Esophagus (tissue), 2 donors: ENCODE data around the gene ZNF618. TPM values are rescaled to one million over a fixed set of nuclear protein-coding genes. Genes with fewer than 3 reads are reported as not detected.

Experiments used
- H3K27ac ChIP-seq, 2 donors: one replicate each; pipeline ENCODE4 v1.5.1; 2013; ENCODE audit warnings: low read depth in 2 of 2, mild to moderate bottlenecking in 2 of 2, inconsistent platforms in 1 of 2, low read length in 1 of 2, moderate library complexity in 1 of 2
- H3K27me3 ChIP-seq, 2 donors: one replicate each; pipeline ENCODE4 v1.6.1; 2013; ENCODE audit warnings: low read length in 2 of 2, control low read depth in 1 of 2, mild to moderate bottlenecking in 1 of 2; ENCODE audit not compliant: insufficient read depth in 2 of 2, control insufficient read depth in 1 of 2
- H3K36me3 ChIP-seq, 2 donors: one replicate each; pipeline ENCODE4 v1.6.1; 2013; ENCODE audit warnings: low read length in 1 of 2; ENCODE audit not compliant: control insufficient read depth in 2 of 2, insufficient read depth in 2 of 2
- H3K4me1 ChIP-seq, 2 donors: one replicate each; pipeline ENCODE4 v1.6.1; 2013; ENCODE audit warnings: low read length in 1 of 2; ENCODE audit not compliant: control insufficient read depth in 2 of 2, insufficient read depth in 2 of 2
- H3K4me3 ChIP-seq, 2 donors: one replicate each; pipeline ENCODE4 v1.5.1; 2013; ENCODE audit warnings: low read length in 2 of 2, mild to moderate bottlenecking in 2 of 2, low read depth in 1 of 2, moderate library complexity in 1 of 2
- H3K9me3 ChIP-seq, 2 donors: one replicate each; pipeline ENCODE4 v1.6.1; 2013; ENCODE audit warnings: mild to moderate bottlenecking in 2 of 2, low read depth in 1 of 2, low read length in 1 of 2, moderate library complexity in 1 of 2; ENCODE audit not compliant: control insufficient read depth in 2 of 2, insufficient read depth in 1 of 2
- WGBS, 2 donors: extraction: QIAGEN DNeasy Blood & Tissue Kit; methylation state at CpG; one replicate each; pipeline ENCODE4 v1.1.7; 2013; 5-methylcytosine and 5-hydroxymethylcytosine counted together
- polyA plus RNA-seq, 2 donors: library from polyadenylated mRNA; stranded (reverse); fragments of 200-250 nt; gene quantifications; one replicate each; pipeline ENCODE4 v1.2.3, GENCODE V29; 2013
- donor health status: healthy with polysubstance abuse.
- donor health status: Bipolar disorder and iron deficiency.

The ZNF618 gene
- polyA plus RNA-seq, 2 donors, result 0.56 to 1.0 TPM

DNA sequence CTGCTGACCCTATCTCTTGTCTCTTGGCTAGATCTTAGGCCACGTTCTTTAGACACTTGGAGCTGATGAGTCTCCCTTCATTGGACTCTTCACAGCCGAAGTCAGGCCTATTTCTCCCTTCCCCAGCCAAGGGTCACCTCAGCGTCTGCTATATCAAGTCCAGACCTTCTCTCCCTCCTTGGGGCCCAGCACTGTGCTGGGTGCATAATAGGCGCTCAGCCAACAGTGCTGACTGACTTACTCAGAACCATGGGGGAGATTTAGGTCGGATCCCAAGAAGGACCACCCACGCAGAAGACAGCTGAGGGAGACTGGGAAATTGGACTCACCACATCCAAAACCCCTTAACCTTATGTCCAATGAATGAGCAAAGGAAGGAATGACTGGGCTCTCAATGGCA, 207.6 kb downstream of the ZNF618 start:
- Histone ChIP-seq H3K4me1 (no peaks in the 10 kb centered on the region), H3K27ac (no peak overlapping the region), H3K36me3 (no peaks in the 10 kb centered on the region), H3K27me3 (no peaks in the 10 kb centered on the region), H3K9me3 (no peaks in the 10 kb centered on the region), H3K4me3 (no peak overlapping the region)
- WGBS, 2 donors, result 84 to 90% methylated on average over 6 of the region's 6 CpGs

DNA sequence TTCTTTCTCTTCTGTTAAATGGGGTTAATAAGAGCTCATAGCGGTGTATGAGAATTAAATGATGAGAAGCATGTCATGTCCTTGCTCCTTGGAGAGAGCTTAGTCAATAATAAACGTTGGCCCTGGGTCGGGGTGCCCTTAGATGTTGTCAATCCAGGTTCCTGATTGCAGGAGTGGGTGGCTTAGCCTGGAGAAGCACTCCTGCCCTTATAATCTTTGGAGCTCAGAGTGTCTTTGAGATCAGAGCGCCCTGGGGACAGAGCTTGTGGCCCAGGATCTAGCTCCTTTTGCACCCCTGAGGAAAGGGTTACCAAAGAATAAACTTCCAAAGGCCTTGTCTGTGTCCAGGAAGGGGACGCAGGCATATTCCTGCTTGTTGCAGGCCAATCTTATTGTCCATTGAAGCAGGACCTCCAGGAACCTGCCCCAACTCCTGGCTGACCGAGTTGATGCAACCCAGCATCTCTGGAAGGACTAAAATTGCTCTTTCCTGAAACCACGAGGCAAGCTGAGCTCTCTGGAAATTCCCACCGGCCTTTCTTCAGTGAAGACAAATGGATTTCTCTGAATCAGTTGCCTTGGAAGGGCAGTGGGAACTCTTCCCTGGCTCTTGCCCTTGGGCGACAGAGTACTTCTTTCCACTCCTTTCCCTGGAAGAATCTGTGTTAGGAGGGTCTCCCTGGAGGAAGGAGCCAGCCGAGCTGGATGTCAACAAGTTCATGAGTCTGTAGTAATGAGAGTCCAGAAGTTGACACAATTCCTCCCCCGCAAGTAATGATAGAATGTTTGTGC, 208.4 kb downstream of the ZNF618 start:
- no peaks in the 10 kb centered on the region for H3K36me3 ChIP-seq
- H3K27ac ChIP-seq, result no peak overlapping the region
- H3K27me3 ChIP-seq, result no peaks in the 10 kb centered on the region
- 73 to 81% methylated on average over 11 of the region's 11 CpGs for WGBS, 2 donors
- no peaks in the 10 kb centered on the region for H3K4me1 ChIP-seq
- no peak overlapping the region for H3K4me3 ChIP-seq
- H3K9me3 ChIP-seq, result no peaks in the 10 kb centered on the region

DNA sequence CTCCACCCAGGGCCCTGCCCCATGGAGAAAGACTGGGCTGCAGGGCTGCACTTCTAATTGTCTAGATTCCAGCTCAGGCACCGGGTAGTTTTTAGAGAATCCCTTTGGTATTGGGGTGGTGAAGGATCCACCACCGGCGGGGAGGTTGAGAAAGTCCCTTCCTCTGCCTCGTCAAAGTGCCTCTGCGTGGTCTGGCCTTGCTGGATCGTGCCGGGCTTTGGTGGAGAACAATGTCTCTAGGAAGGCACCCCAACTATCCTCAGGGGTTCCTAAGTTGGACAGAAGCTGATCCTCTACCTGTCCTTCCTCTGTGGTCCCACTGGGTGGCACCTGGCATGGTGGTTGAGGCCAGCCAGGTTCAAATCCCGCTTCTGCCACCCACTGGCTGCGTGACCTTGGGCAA, 209.3 kb downstream of the ZNF618 start:
- Histone ChIP-seq H3K27ac (no peak overlapping the region), H3K27me3 (no peaks in the 10 kb centered on the region), H3K9me3 (no peaks in the 10 kb centered on the region), H3K36me3 (no peaks in the 10 kb centered on the region), H3K4me3 (no peak overlapping the region), H3K4me1 (no peaks in the 10 kb centered on the region)
- 93 to 95% methylated on average over 9 of the region's 9 CpGs for WGBS, 2 donors

DNA sequence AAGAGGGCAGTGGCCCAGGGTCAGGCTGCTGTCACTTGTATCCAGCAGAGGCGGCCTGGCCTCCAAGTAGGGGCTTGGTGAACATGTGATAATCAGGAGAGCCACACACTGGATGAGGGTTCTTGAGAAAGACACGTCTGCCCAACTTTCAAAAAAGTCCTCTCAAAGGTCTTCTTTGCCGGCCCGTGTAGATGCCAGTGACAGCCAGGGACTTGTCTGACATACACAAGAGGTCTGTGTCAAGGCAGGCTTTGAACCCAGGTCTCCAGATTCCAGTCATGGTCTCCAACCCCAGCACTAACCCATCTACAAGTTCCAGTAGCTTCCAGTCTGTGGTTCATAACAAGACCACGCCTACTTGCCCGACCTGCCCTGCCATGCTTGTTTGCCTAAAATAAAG, 209.9 kb downstream of the ZNF618 start:
- Histone ChIP-seq H3K4me1 (no peaks in the 10 kb centered on the region), H3K4me3 (no peak overlapping the region), H3K9me3 (no peaks in the 10 kb centered on the region), H3K27ac (no peak overlapping the region), H3K36me3 (no peaks in the 10 kb centered on the region), H3K27me3 (no peaks in the 10 kb centered on the region)
- WGBS, 2 donors, result 86 to 89% methylated on average over 6 of the region's 6 CpGs

DNA sequence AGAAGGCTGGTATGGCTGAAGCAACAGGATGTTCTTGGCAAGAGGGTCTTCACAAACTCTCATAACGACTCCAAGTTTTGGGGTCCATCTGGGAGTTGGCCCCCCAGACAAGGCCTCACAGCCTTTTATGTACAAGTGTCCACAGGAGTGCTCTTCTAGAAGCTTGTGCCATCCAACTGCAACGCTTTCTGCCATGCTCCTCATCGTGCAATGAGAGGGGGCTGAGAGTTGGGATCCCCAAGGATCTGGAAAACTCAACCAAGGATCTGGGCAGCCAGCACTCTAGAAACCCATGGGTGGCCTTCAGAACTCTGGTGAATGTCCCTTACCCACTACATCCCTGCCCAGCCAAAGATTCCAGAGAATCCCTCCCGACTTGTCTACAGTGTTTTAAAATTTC, 210.5 kb downstream of the ZNF618 start:
- Histone ChIP-seq H3K9me3 (no peaks in the 10 kb centered on the region), H3K4me1 (no peaks in the 10 kb centered on the region), H3K4me3 (no peak overlapping the region), H3K36me3 (no peaks in the 10 kb centered on the region), H3K27me3 (no peaks in the 10 kb centered on the region), H3K27ac (no peak overlapping the region)
- WGBS, 2 donors, result 89 to 92% methylated on average over 4 of the region's 4 CpGs

DNA sequence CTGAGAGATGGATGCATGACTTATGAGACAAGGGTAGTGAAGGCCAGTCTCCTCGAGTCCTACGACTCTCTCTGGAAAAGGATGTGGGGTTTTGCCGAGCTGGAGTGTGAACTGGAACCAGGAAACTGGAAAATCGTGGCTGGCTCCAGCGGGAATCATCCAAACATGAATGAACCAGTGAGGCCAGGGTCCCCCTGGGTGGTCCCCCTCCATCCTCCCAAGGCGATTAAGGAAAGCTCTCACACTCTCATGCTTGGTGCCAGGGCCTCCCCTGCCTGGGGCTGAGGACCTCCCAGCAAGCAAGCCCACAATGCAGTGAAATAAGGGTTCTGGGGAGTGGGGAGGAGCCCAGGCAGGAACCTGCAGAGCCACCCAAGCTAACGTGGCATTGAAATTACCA, 211.6 kb downstream of the ZNF618 start:
- Histone ChIP-seq H3K4me1 (no peaks in the 10 kb centered on the region), H3K4me3 (no peak overlapping the region), H3K9me3 (no peaks in the 10 kb centered on the region), H3K36me3 (no peaks in the 10 kb centered on the region), H3K27ac (no peak overlapping the region), H3K27me3 (no peaks in the 10 kb centered on the region)
- WGBS, 2 donors, result 66 to 73% methylated on average over 7 of the region's 7 CpGs

DNA sequence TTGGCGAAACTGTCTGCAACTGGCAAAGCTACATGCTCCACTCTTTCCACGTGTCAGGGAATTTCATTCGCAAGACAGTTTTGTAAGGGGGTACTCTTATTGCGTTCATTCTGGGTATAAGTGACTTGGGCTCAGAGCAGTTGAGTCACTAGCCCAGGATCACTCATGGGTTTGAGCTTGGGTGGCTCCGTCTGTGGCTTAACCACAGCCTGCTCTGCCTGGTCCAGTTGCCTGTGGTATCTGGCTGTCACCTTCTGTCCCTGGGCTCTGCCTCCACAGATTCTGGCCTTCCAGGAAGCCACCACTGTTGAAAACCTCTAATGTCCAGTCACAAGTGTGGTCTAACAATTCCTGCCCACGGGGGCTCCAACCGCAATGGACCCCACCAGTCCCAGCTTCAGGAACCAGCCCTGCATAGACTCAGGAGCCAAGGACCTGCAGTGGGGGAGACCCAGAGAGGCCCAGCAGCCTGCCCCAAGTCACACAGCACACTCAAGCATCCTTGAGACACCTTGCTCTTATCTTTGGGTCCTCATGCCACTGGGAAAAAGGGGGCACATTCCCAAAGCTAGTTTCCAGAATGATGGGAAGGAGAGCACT, 212.6 kb downstream of the ZNF618 start:
- no peaks in the 10 kb centered on the region for H3K36me3 ChIP-seq
- 89 to 94% methylated on average over 7 of the region's 7 CpGs for WGBS, 2 donors
- no peak overlapping the region for H3K4me3 ChIP-seq
- no peaks in the 10 kb centered on the region for H3K4me1 ChIP-seq
- no peak overlapping the region for H3K27ac ChIP-seq
- H3K9me3 ChIP-seq, result no peaks in the 10 kb centered on the region
- H3K27me3 ChIP-seq, result no peaks in the 10 kb centered on the region

DNA sequence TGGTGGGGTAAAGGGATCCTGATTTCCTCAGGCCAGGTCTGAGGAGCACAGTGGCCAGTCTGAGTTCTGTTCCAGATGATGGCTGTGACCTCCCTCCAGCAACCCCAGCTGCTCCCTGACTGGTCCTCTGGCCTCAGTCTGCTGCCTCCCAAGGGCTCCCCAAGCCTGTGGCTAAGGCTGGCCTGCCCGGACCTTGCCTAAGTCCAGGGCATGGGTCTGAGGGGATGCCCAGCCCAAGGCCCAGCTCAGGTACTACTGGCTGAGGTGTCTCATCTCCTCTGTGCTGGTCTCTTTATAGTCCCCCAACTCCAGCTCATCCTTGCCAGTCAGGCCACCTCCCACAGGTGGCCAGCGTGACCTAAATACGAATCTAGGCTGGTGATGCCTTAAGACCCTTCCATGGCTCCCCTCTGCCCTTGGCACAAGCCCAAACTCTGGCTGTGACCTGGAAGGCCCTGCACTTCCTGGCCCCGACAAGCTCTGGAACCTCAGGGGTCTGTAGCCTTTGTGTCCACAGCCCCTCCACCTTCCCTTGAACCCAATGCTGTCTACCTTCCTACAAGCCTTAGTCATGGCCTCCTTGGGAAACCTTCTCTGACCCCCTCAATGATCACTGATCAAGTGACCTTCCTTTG, 213.2 kb downstream of the ZNF618 start:
- 88 to 95% methylated on average over 4 of the region's 4 CpGs for WGBS, 2 donors

DNA sequence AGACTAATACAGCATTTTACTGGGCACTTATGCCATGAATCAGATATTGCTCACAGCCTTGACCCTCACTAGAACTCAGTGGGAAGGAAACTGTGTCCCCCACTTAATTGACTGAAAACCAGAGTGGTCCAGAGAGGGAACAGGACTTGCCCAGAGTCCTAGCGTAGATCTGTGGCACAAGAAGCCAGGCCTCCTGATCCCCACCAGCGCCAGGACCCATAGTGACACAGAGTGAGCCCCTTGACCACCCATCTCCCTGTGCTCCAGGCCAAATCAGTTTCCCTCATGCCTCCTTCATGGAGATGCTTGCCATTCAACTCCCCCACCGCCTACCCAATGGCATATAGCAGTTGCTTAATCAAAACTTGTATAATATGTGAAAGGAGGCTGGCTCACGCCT, 214.7 kb downstream of the ZNF618 start:
- Histone ChIP-seq H3K9me3 (no peaks in the 10 kb centered on the region), H3K4me3 (no peak overlapping the region), H3K27me3 (no peaks in the 10 kb centered on the region), H3K36me3 (no peaks in the 10 kb centered on the region), H3K4me1 (no peaks in the 10 kb centered on the region), H3K27ac (no peak overlapping the region)
- 92 to 95% methylated on average over 4 of the region's 4 CpGs for WGBS, 2 donors

More for the DNA sequence above, 213.2 kb downstream of the ZNF618 start:
- Histone ChIP-seq H3K9me3 (no peaks in the 10 kb centered on the region), H3K36me3 (no peaks in the 10 kb centered on the region), H3K27ac (no peak overlapping the region), H3K4me1 (no peaks in the 10 kb centered on the region), H3K4me3 (no peak overlapping the region), H3K27me3 (no peaks in the 10 kb centered on the region)
